H1 (cell line): ENCODE data around the gene OR2AE1. TPM values are rescaled to one million over a fixed set of nuclear protein-coding genes. Genes with fewer than 3 reads are reported as not detected.
"Not testable (repeated sequence)": the region's sequence is repeated elsewhere in the genome, so short reads cannot be mapped to it uniquely, and the experiment has no call there.

Experiments used
- CTCF ChIA-PET: fragments of 300-600 bp; sonication (Branson Sonifier 250); formaldehyde crosslinking; loops from one replicate; lab custom pipeline; 2021; ENCODE audit not compliant: partially characterized antibody; lab: Charles Lee
- POLR2A ChIA-PET: fragments of 300-600 bp; sonication (Branson Sonifier 250); formaldehyde crosslinking; loops from one replicate; lab custom pipeline; 2021; ENCODE audit warnings: inconsistent platforms; ENCODE audit not compliant: partially characterized antibody; lab: Charles Lee
- DNase-seq, 2 experiments: peaks; one replicate each; pipeline versions ENCODE4 v3.0.0 to v3.0.0-alpha.2; 2010 to 2022; ENCODE audit warnings: low spot score in 2 of 2, low read depth in 1 of 2, mixed read lengths in 1 of 2
- FAIRE-seq: peaks from 2 replicates; lab custom pipeline; 2011; peaks lifted over from hg19 to GRCh38; lab: Jason Lieb, UNC
- H2AFZ ChIP-seq: 2 replicates; pipeline ENCODE4 v1.8.1; 2012; ENCODE audit warnings: low read length, inconsistent platforms
- H2AK5ac ChIP-seq: 2 replicates; pipeline ENCODE4 v1.6.1; 2013; ENCODE audit warnings: low read depth, low read length
- H2BK120ac ChIP-seq: replicated peaks from 2 replicates; pipeline ENCODE3; 2013; ENCODE audit warnings: low read depth, low read length, inconsistent platforms
- H2BK12ac ChIP-seq: 2 replicates; pipeline ENCODE4 v1.6.1; 2013; ENCODE audit warnings: low read depth, low read length
- H2BK15ac ChIP-seq: 2 replicates; pipeline ENCODE4 v1.6.1; 2013; ENCODE audit warnings: low read length
- H2BK20ac ChIP-seq: 2 replicates; pipeline ENCODE4 v1.6.1; 2013; ENCODE audit warnings: low read length
- H2BK5ac ChIP-seq: 2 replicates; pipeline ENCODE4 v1.6.1; 2013; ENCODE audit warnings: low read depth, low read length
- H3K14ac ChIP-seq: 2 replicates; pipeline ENCODE4 v1.6.1; 2013; ENCODE audit warnings: inconsistent platforms; ENCODE audit not compliant: insufficient read length
- H3K18ac ChIP-seq: 2 replicates; pipeline ENCODE4 v1.6.1; 2013; ENCODE audit warnings: low read length; ENCODE audit errors: extremely low read depth
- H3K23ac ChIP-seq: 2 replicates; pipeline ENCODE4 v1.6.1; 2013; ENCODE audit warnings: inconsistent platforms; ENCODE audit not compliant: insufficient read length
- H3K23me2 ChIP-seq: 2 replicates; pipeline ENCODE4 v1.6.1; 2013; ENCODE audit warnings: low read depth, low read length
- H3K27ac ChIP-seq: 2 replicates; pipeline ENCODE4 v1.6.1; 2011; ENCODE audit warnings: low read depth, low read length, inconsistent platforms
- H3K27me3 ChIP-seq, 4 experiments: replicated peaks in 1 of 4; 1 replicate in 1 of 4; 2 replicates in 3 of 4; pipeline versions ENCODE4 v1.6.1 to v1.8.1; 2011 to 2013; ENCODE audit warnings: low read length in 3 of 4, mild to moderate bottlenecking in 3 of 4, inconsistent platforms in 2 of 4, mixed read lengths in 2 of 4, moderate library complexity in 1 of 4; ENCODE audit not compliant: control insufficient read depth in 3 of 4, insufficient read depth in 3 of 4; ENCODE audit errors: extremely low read depth in 1 of 4
- H3K36me3 ChIP-seq, 4 experiments: 2 replicates each; pipeline versions ENCODE4 v1.6.1 to v1.8.1; 2011 to 2013; ENCODE audit warnings: mild to moderate bottlenecking in 4 of 4, low read length in 3 of 4, moderate library complexity in 2 of 4, control low read depth in 1 of 4, inconsistent platforms in 1 of 4; ENCODE audit not compliant: insufficient read depth in 4 of 4, control insufficient read depth in 2 of 4
- H3K4ac ChIP-seq: replicated peaks from 2 replicates; pipeline ENCODE3; 2013; ENCODE audit warnings: low read length, low read depth, mixed read lengths, inconsistent platforms; ENCODE audit not compliant: insufficient read length
- H3K4me1 ChIP-seq, 4 experiments: replicated peaks in 1 of 4; 1 replicate in 1 of 4; 2 replicates in 3 of 4; pipeline versions ENCODE4 v1.6.1 to v1.8.1; 2011 to 2013; ENCODE audit warnings: low read length in 3 of 4, inconsistent platforms in 2 of 4, mixed read lengths in 1 of 4; ENCODE audit not compliant: insufficient read depth in 4 of 4, control insufficient read depth in 3 of 4
- H3K4me2 ChIP-seq, 2 experiments: 2 replicates each; pipeline versions ENCODE4 v1.6.1 to v1.8.1; 2011 to 2013; ENCODE audit warnings: low read depth in 2 of 2, low read length in 2 of 2, control low read depth in 1 of 2, inconsistent platforms in 1 of 2, mild to moderate bottlenecking in 1 of 2; ENCODE audit not compliant: insufficient read depth in 1 of 2
- H3K4me3 ChIP-seq, 4 experiments: fragments of 200-600, 300-600 bp in 1 of 4; sonication (generic), shearing (Covaris generic), sonication (Bioruptor Twin) in 1 of 4; 2 replicates each; pipeline versions ENCODE4 v1.5.1 to v1.8.1; 2011 to 2016; ENCODE audit warnings: low read length in 4 of 4, low read depth in 3 of 4, control low read depth in 2 of 4, inconsistent platforms in 2 of 4, mild to moderate bottlenecking in 2 of 4, mixed read lengths in 1 of 4, moderate library complexity in 1 of 4; ENCODE audit not compliant: insufficient read depth in 2 of 4; ENCODE audit errors: extremely low read depth in 1 of 4
- H3K56ac ChIP-seq: replicated peaks from 2 replicates; pipeline ENCODE3; 2013; ENCODE audit warnings: low read depth, mild to moderate bottlenecking, mixed read lengths, low read length, inconsistent platforms; ENCODE audit not compliant: insufficient read length
- H3K79me1 ChIP-seq: 2 replicates; pipeline ENCODE4 v1.6.1; 2013; ENCODE audit warnings: low read depth, low read length, control low read depth
- H3K79me2 ChIP-seq, 2 experiments: 2 replicates each; pipeline versions ENCODE4 v1.6.1 to v1.8.1; 2012 to 2013; ENCODE audit warnings: low read length in 2 of 2, mild to moderate bottlenecking in 2 of 2, inconsistent platforms in 1 of 2; ENCODE audit not compliant: insufficient read depth in 2 of 2, control insufficient read depth in 1 of 2
- H3K9ac ChIP-seq, 4 experiments: replicated peaks in 1 of 4; 1 replicate in 1 of 4; 2 replicates in 3 of 4; pipeline versions ENCODE4 v1.6.1 to v1.8.1; 2011 to 2013; ENCODE audit warnings: low read depth in 3 of 4, low read length in 3 of 4, control low read depth in 2 of 4, mild to moderate bottlenecking in 2 of 4, moderate library complexity in 2 of 4, inconsistent platforms in 1 of 4; ENCODE audit errors: extremely low read depth in 1 of 4
- H3K9me3 ChIP-seq, 2 experiments: 2 replicates each; pipeline versions ENCODE4 v1.6.1 to v1.8.1; 2012 to 2013; ENCODE audit warnings: mild to moderate bottlenecking in 2 of 2, moderate library complexity in 2 of 2, control low read depth in 1 of 2, inconsistent platforms in 1 of 2, low read depth in 1 of 2, low read length in 1 of 2, mixed read lengths in 1 of 2; ENCODE audit not compliant: insufficient read depth in 2 of 2
- H4K20me1 ChIP-seq, 2 experiments: replicated peaks in 1 of 2; 2 replicates each; pipeline versions ENCODE3 to v1.8.1; 2011 to 2013; ENCODE audit warnings: inconsistent platforms in 2 of 2, low read length in 2 of 2, mild to moderate bottlenecking in 1 of 2; ENCODE audit not compliant: insufficient read depth in 2 of 2, control insufficient read depth in 1 of 2
- H4K5ac ChIP-seq: 2 replicates; pipeline ENCODE4 v1.6.1; 2013; ENCODE audit warnings: low read length, low read depth, mixed read lengths, inconsistent platforms; ENCODE audit not compliant: insufficient read length
- H4K8ac ChIP-seq: 2 replicates; pipeline ENCODE4 v1.8.0; 2013; ENCODE audit warnings: mild to moderate bottlenecking, moderate library complexity, low read length, inconsistent platforms; ENCODE audit not compliant: insufficient read depth; ENCODE audit errors: extremely low read depth
- H4K91ac ChIP-seq: replicated peaks from 2 replicates; pipeline ENCODE3; 2013; ENCODE audit warnings: low read length, mixed read lengths, inconsistent platforms; ENCODE audit not compliant: insufficient read length
- E2F6 ChIP-seq: IDR thresholded peaks from 2 replicates; pipeline ENCODE4 v1.6.1; 2012; ENCODE audit warnings: inconsistent platforms
- JUND ChIP-seq: IDR thresholded peaks from 2 replicates; pipeline ENCODE4 v1.6.1; 2011; ENCODE audit warnings: mild to moderate bottlenecking, improper control_type of control experiment, low read length
- WGBS, 2 experiments: shearing (Covaris generic) in 1 of 2; methylation state at CpG; one replicate each; pipeline versions ENCODE4 v1.1.6 to v1.1.7; 2013 to 2015; ENCODE audit warnings: low lambda C conversion rate in 2 of 2, mixed read lengths in 2 of 2, inconsistent platforms in 1 of 2, low coverage in 1 of 2, missing lambda C conversion rate in 1 of 2; ENCODE audit not compliant: insufficient replicate concordance in 2 of 2, insufficient coverage in 1 of 2, insufficient read length in 1 of 2; ENCODE audit errors: extremely low coverage in 1 of 2, missing lambda C conversion rate in 1 of 2; 5-methylcytosine and 5-hydroxymethylcytosine counted together
- polyA plus RNA-seq, 7 experiments: library from polyadenylated mRNA; depleted of rRNA in 3 of 7; stranded (reverse) in 5 of 7; unstranded in 2 of 7; fragments of >200 nt in 5 of 7; fragments of 200-250 nt in 2 of 7; gene quantifications; 1 replicate in 5 of 7; 2 replicates in 1 of 7; 4 replicates in 1 of 7; pipeline versions ENCODE4 v1.2.1 to v1.2.3, GENCODE V29; 2011 to 2013; ENCODE audit warnings: missing spikeins in 2 of 7, mixed read lengths in 2 of 7
- total RNA-seq: library from RNA; stranded (reverse); fragmentation: NEBNext Ultra II Directional; extraction: Animal tissue kit (Norgen Biotek cat#: 25700); gene quantifications from 2 replicates; pipeline ENCODE4 v1.2.1, GENCODE V29; 2021

OR2AE1 gene
- total and polyA plus RNA-seq, 2 of the 8 experiments (the other 6 are each of a cell fraction or from before 2014, with no cell fraction given) = not detected

GRCh38 chr7:99868246-99868645, 8.6 kb downstream of the OR2AE1 start (continued):
- no peak for TF ChIP-seq E2F6
- no peak for TF ChIP-seq JUND

GRCh38 chr7:99867477-99867876, 9.4 kb downstream of the OR2AE1 start:
- 89% methylated on average over 2 of the region's 2 CpGs; no CpG with 5 or more reads in 1 of the 2 experiments for WGBS, 2 experiments
- FAIRE-seq, H3K27ac ChIP-seq: not testable (repeated sequence)

More at GRCh38 chr7:99867477-99867876, 9.4 kb downstream of the OR2AE1 start:
- H3K56ac ChIP-seq, H3K23me2 ChIP-seq, H4K8ac ChIP-seq, H3K4me3 ChIP-seq, H2BK5ac ChIP-seq, H2BK20ac ChIP-seq, CTCF ChIA-PET, H2AK5ac ChIP-seq, H3K79me1 ChIP-seq, H3K27me3 ChIP-seq, H3K79me2 ChIP-seq, DNase-seq, H4K5ac ChIP-seq, H2BK12ac ChIP-seq, H3K4ac ChIP-seq, H2AFZ ChIP-seq, H4K91ac ChIP-seq, H3K14ac ChIP-seq, H3K4me2 ChIP-seq, POLR2A ChIA-PET, H2BK120ac ChIP-seq, H3K36me3 ChIP-seq, H3K23ac ChIP-seq, H3K9ac ChIP-seq, H3K18ac ChIP-seq, H2BK15ac ChIP-seq, H3K4me1 ChIP-seq, H4K20me1 ChIP-seq: not testable (repeated sequence)
- H3K9me3 ChIP-seq = peaks cover 9 to 16% of the 10 kb centered on the region in 2 experiments; a peak in 2 of 4 replicates
